Fibroblast of lung (primary cell): ENCODE data around the gene DEPDC7. TPM values are rescaled to one million over a fixed set of nuclear protein-coding genes. Genes with fewer than 3 reads are reported as not detected.

Experiments
- DNase-seq, 2 donors: peaks; one replicate each; pipeline versions ENCODE4 v3.0.0 to v3.0.0-alpha.2; 2010; ENCODE audit warnings: low read depth in 2 of 2
- H2AFZ ChIP-seq: 2 replicates; pipeline ENCODE4 v1.5.1; 2012; ENCODE audit warnings: low read length, control low read depth, inconsistent platforms
- H3K27ac ChIP-seq: 2 replicates; pipeline ENCODE4 v1.5.1; 2011; ENCODE audit warnings: low read length, control low read depth; ENCODE audit not compliant: insufficient read depth
- H3K27me3 ChIP-seq: 2 replicates; pipeline ENCODE4 v1.5.1; 2011; ENCODE audit warnings: mild to moderate bottlenecking, low read length; ENCODE audit not compliant: control insufficient read depth, insufficient read depth
- H3K36me3 ChIP-seq: 2 replicates; pipeline ENCODE4 v1.5.1; 2011; ENCODE audit warnings: low read length; ENCODE audit not compliant: control insufficient read depth, insufficient read depth
- H3K4me1 ChIP-seq: 2 replicates; pipeline ENCODE4 v1.5.1; 2011; ENCODE audit warnings: low read length; ENCODE audit not compliant: control insufficient read depth, insufficient read depth; ENCODE audit errors: extremely low read depth
- H3K4me2 ChIP-seq: 2 replicates; pipeline ENCODE4 v1.5.1; 2011; ENCODE audit warnings: low read length, control low read depth; ENCODE audit not compliant: insufficient read depth; ENCODE audit errors: extremely low read depth
- H3K4me3 ChIP-seq, 4 experiments: fragments of 200-600 bp in 1 of 4; sonication (generic) in 1 of 4; replicated peaks in 1 of 4; 2 replicates each; pipeline ENCODE4 v1.5.1; 2011 to 2016; ENCODE audit warnings: low read length in 4 of 4, low read depth in 3 of 4, mild to moderate bottlenecking in 3 of 4, control low read depth in 2 of 4, inconsistent platforms in 1 of 4, mixed read lengths in 1 of 4; ENCODE audit not compliant: insufficient read depth in 1 of 4; ENCODE audit errors: control extremely low read depth in 1 of 4
- H3K79me2 ChIP-seq: 2 replicates; pipeline ENCODE4 v1.5.1; 2012; ENCODE audit warnings: mild to moderate bottlenecking, low read length, inconsistent platforms; ENCODE audit not compliant: control insufficient read depth, insufficient read depth
- H3K9ac ChIP-seq: 2 replicates; pipeline ENCODE4 v1.5.1; 2011; ENCODE audit warnings: mild to moderate bottlenecking, low read length, control low read depth; ENCODE audit not compliant: insufficient read depth
- H3K9me3 ChIP-seq: 2 replicates; pipeline ENCODE4 v1.5.1; 2012; ENCODE audit warnings: low read depth, low read length; ENCODE audit not compliant: control insufficient read depth, insufficient read depth
- H4K20me1 ChIP-seq: 2 replicates; pipeline ENCODE4 v1.5.1; 2011; ENCODE audit warnings: low read length; ENCODE audit not compliant: control insufficient read depth, insufficient read depth; ENCODE audit errors: extremely low read depth
- EZH2 ChIP-seq: IDR thresholded peaks from 2 replicates; pipeline ENCODE4 v1.5.1; 2012; ENCODE audit warnings: low read length, control low read depth, mild to moderate bottlenecking; ENCODE audit errors: missing control alignments
- polyA plus RNA-seq, 2 donors: library from polyadenylated mRNA; depleted of rRNA in 1 of 2; stranded (reverse) in 1 of 2; unstranded in 1 of 2; fragments of >200 nt; gene quantifications; 2 replicates each; pipeline ENCODE4 v1.2.1, GENCODE V29; 2011 to 2012; ENCODE audit warnings: missing spikeins in 1 of 2
- total RNA-seq: library from RNA; depleted of rRNA; stranded (reverse); fragments of >200 nt; gene quantifications from 2 replicates; pipeline ENCODE4 v1.2.1, GENCODE V29; 2014
- TF ChIP-seq, protein P1 (sequence below), 2 donors: IDR thresholded peaks in 1 of 2; conservative IDR thresholded peaks in 1 of 2; 1 replicate in 1 of 2; 2 replicates in 1 of 2; pipeline ENCODE4 v1.5.1; 2011 to 2012; ENCODE audit warnings: low read length in 2 of 2, control low read depth in 1 of 2, inconsistent platforms in 1 of 2, low read depth in 1 of 2, mild to moderate bottlenecking in 1 of 2

The DEPDC7 gene
- total and polyA plus RNA-seq, 2 donors (not counting 1 experiment from before 2014, with no cell fraction given): 6.7 to 8.4 TPM

DNA sequence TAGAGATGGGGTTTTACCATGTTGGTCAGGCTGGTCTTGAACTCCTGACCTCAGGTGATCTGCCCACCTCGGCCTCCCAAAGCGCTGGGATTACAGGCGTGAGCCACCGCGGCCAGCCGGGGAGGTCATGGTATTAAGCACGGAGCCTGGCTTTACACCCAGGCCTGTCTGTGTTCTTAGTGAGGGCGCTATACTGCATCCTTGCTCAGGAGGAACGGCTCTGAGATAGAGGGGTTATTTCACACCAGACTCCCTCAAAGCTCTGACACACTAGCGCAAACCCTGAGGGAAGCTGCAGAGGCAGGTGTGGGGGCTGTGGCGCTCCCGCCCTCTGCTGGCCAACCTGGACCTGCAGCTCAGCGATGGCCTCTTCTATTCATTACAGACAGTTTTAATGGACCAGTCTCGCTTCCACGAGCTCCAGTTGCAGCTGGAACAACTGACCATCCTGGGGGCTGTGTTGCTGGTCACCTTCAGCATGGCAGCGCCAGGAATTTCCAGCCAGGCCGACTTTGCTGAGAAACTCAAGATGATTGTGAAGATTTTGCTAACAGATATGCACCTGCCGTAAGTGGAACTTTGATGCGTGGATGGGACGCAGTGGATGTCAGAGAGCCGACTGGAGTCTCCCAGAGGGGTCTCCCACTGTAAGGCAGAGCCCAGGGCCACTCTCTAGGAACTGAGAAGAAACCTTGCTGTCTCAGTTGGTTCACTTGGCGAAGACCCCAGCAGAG, 49.9 kb downstream of the DEPDC7 start:
- Histone ChIP-seq H3K27me3 (no peaks in the 10 kb centered on the region), H3K4me1 (peaks cover 3% of the 10 kb centered on the region), H3K27ac (no peak overlapping the region), H3K9ac (no peak overlapping the region), H3K79me2 (no peaks in the 10 kb centered on the region), H4K20me1 (no peaks in the 10 kb centered on the region), H3K4me3 (no peak overlapping the region), H3K9me3 (no peaks in the 10 kb centered on the region), H3K36me3 (peaks cover 13% of the 10 kb centered on the region), H2AFZ (no peak overlapping the region), H3K4me2 (no peak overlapping the region)
- peak; percentile 50 to 65 for DNase-seq
- TF ChIP-seq, protein P1, sequence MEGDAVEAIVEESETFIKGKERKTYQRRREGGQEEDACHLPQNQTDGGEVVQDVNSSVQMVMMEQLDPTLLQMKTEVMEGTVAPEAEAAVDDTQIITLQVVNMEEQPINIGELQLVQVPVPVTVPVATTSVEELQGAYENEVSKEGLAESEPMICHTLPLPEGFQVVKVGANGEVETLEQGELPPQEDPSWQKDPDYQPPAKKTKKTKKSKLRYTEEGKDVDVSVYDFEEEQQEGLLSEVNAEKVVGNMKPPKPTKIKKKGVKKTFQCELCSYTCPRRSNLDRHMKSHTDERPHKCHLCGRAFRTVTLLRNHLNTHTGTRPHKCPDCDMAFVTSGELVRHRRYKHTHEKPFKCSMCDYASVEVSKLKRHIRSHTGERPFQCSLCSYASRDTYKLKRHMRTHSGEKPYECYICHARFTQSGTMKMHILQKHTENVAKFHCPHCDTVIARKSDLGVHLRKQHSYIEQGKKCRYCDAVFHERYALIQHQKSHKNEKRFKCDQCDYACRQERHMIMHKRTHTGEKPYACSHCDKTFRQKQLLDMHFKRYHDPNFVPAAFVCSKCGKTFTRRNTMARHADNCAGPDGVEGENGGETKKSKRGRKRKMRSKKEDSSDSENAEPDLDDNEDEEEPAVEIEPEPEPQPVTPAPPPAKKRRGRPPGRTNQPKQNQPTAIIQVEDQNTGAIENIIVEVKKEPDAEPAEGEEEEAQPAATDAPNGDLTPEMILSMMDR (conservative IDR thresholded peaks at IDR 0.05 in 1 of 2, IDR thresholded peaks at IDR 0.05 in 1 of 2; ENCODE audit: low read depth in 1 of 2, low read length in 2 of 2): peak; percentile 79 to 94
- no peak for TF ChIP-seq EZH2

- Histone ChIP-seq H3K36me3 (peaks cover 13% of the 10 kb centered on the region), H3K4me2 (no peak overlapping the region), H3K4me1 (no peaks in the 10 kb centered on the region), H3K9ac (no peak overlapping the region), H3K9me3 (no peaks in the 10 kb centered on the region), H3K79me2 (no peaks in the 10 kb centered on the region), H3K27me3 (no peaks in the 10 kb centered on the region), H4K20me1 (no peaks in the 10 kb centered on the region), H2AFZ (no peak overlapping the region), H3K27ac (no peak overlapping the region), H3K4me3 (no peak overlapping the region)
- DNase-seq: no peak
- no peak for TF ChIP-seq EZH2
- TF ChIP-seq, protein P1 (conservative IDR thresholded peaks at IDR 0.05 in 1 of 2, IDR thresholded peaks at IDR 0.05 in 1 of 2; ENCODE audit: low read depth in 1 of 2, low read length in 2 of 2): no peak
Measured at GRCh38 chr11:33067294-33067693, 51.6 kb downstream of the DEPDC7 start.

DNA sequence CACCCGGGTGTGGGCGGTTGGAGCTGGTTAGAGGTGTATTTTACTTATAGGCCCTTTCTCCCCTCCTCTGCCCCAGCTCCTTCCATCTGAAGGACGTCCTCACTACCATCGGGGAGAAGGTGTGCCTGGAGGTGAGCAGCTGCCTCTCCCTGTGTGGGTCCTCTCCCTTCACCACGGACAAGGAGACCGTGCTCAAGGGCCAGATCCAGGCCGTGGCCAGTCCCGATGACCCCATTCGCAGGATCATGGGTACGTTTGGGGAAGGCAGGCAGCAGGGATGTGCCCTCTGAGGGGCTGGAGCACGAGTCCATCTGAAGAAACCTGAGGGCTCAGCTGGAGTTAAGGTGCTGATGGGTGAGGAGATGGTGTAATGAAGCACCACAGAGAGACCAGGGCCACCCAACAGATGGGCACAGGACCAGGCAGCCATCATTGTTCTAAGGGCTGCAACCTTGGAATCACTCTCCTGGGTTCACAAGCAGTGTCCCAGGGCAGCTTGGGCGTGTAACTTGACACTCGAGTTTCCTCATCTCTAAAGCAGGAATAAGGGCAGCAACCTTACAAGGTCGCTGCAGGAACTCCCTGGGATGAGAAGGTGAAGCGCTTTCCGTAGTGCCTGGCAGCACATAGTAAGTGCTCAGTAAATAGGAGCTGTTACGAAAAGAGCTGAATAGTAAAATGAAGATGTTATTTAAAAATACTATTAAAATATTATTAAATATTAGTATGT, 53.1 kb downstream of the DEPDC7 start:
- no peaks in the 10 kb centered on the region for H3K9me3 ChIP-seq
- no peak for DNase-seq
- H3K36me3 ChIP-seq: peaks cover 15% of the 10 kb centered on the region

More for the DNA sequence above, 53.1 kb downstream of the DEPDC7 start:
- no peaks in the 10 kb centered on the region for H4K20me1 ChIP-seq
- no peak for TF ChIP-seq EZH2
- TF ChIP-seq, protein P1 (conservative IDR thresholded peaks at IDR 0.05 in 1 of 2, IDR thresholded peaks at IDR 0.05 in 1 of 2; ENCODE audit: low read depth in 1 of 2, low read length in 2 of 2): no peak
- H3K27ac ChIP-seq: no peak overlapping the region
- no peak overlapping the region for H3K4me3 ChIP-seq
- no peak overlapping the region for H2AFZ ChIP-seq
- H3K27me3 ChIP-seq: no peaks in the 10 kb centered on the region
- no peaks in the 10 kb centered on the region for H3K4me1 ChIP-seq
- no peak overlapping the region for H3K4me2 ChIP-seq
- no peaks in the 10 kb centered on the region for H3K79me2 ChIP-seq
- H3K9ac ChIP-seq: no peak overlapping the region
